HG03354 (cell line): ENCODE measurements around the gene ERC1.

ENCODE experiments used
- ATAC-seq: cut with Tn5 transposase; IDR thresholded peaks from one replicate; pipeline ENCODE4 v1.9.1; 2021; ENCODE audit warnings: mild to moderate bottlenecking; ENCODE audit not compliant: unreplicated experiment, poor library complexity, severe bottlenecking

The ERC1 gene

GRCh38 chr12:1256285-1256684 is 265.3 kb downstream of the ERC1 start:
- no peak for ATAC-seq

GRCh38 chr12:1256991-1257390 is 266.0 kb downstream of the ERC1 start:
- ATAC-seq, result no peak

- ATAC-seq, result no peak
Measured at GRCh38 chr12:1262011-1262410, 271.0 kb downstream of the ERC1 start.

GRCh38 chr12:1267243-1267642 is 276.2 kb downstream of the ERC1 start:
- ATAC-seq, result no peak

- ATAC-seq, result no peak
Measured at GRCh38 chr12:1272142-1272541, 281.1 kb downstream of the ERC1 start.

- ATAC-seq, result no peak
Measured at GRCh38 chr12:1273051-1273450, 282.0 kb downstream of the ERC1 start.

- no peak for ATAC-seq
Measured at GRCh38 chr12:1277905-1278304, 286.9 kb downstream of the ERC1 start.

GRCh38 chr12:1279050-1279449 is 288.0 kb downstream of the ERC1 start:
- no peak for ATAC-seq

GRCh38 chr12:1280059-1280458 is 289.0 kb downstream of the ERC1 start:
- no peak for ATAC-seq

GRCh38 chr12:1281683-1282366 is 290.8 kb downstream of the ERC1 start:
- no peak for ATAC-seq

GRCh38 chr12:1282670-1283315 is 291.8 kb downstream of the ERC1 start:
- ATAC-seq, result no peak

- ATAC-seq, result no peak
Measured at GRCh38 chr12:1283316-1283715, 292.3 kb downstream of the ERC1 start.

GRCh38 chr12:1284611-1285010 is 293.6 kb downstream of the ERC1 start:
- ATAC-seq, result no peak

GRCh38 chr12:1287446-1287975 is 296.5 kb downstream of the ERC1 start:
- ATAC-seq, result no peak

GRCh38 chr12:1288333-1288732 is 297.3 kb downstream of the ERC1 start:
- no peak for ATAC-seq

GRCh38 chr12:1289371-1290155 is 298.5 kb downstream of the ERC1 start:
- no peak for ATAC-seq

GRCh38 chr12:1290716-1291115 is 299.7 kb downstream of the ERC1 start:
- no peak for ATAC-seq

- ATAC-seq, result no peak
Measured at GRCh38 chr12:1291601-1292332, 300.7 kb downstream of the ERC1 start.

- ATAC-seq, result no peak
Measured at GRCh38 chr12:1293901-1294300, 302.9 kb downstream of the ERC1 start.

- ATAC-seq, result no peak
Measured at GRCh38 chr12:1297206-1297605, 306.2 kb downstream of the ERC1 start.
